ENCODE data around the gene SPTBN4.
"Not testable (repeated sequence)": the region's sequence is repeated elsewhere in the genome, so short reads cannot be mapped to it uniquely, and the experiment has no call there.

SPTBN4 gene

GRCh38 chr19:40465025-40465556 lies 1.7 kb upstream of the SPTBN4 start:
- peak; percentile 80 for DNase-seq (ENCODE audit: low read depth)

DNA sequence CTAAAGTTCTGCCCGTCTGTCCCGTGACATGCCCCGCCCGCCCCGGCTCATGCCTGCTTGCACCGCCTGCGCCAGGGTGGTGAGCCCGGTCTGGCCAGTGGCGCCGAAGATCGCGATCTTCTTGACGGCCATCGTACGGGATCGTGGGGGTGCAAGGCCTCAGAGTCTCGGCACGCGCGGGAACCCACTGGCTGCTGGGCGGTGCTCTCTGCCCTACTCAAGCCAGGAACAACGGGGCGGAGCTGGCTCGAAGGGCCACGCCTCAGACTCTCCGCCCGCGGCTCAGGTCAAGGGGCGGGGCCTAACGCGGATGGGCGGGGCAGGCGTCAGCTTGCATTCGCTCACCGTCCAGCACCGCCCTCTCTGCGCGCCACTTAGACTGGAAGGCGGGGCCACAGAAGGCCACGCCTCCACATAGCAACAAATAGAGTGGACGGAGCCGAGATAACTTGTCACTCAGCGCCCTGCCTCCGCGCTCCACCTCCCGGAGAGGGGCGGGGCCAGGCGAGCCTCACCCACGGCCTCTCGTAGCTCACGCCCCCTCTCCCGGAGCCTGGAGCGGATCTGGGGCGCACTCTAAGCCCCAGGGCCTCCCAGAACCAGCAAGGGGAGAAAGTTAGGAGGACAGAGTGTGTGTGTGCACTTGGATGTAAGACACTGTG lies 1.1 kb upstream of the SPTBN4 start, which contains the start of gene BLVRB:
BLVRB (minus strand) TSS at position 189 of the 662 bp plus-strand sequence; CDS start at position 132, 57 bp downstream.
- DNase-seq (ENCODE audit: low read depth) = peak; percentile 92

DNA sequence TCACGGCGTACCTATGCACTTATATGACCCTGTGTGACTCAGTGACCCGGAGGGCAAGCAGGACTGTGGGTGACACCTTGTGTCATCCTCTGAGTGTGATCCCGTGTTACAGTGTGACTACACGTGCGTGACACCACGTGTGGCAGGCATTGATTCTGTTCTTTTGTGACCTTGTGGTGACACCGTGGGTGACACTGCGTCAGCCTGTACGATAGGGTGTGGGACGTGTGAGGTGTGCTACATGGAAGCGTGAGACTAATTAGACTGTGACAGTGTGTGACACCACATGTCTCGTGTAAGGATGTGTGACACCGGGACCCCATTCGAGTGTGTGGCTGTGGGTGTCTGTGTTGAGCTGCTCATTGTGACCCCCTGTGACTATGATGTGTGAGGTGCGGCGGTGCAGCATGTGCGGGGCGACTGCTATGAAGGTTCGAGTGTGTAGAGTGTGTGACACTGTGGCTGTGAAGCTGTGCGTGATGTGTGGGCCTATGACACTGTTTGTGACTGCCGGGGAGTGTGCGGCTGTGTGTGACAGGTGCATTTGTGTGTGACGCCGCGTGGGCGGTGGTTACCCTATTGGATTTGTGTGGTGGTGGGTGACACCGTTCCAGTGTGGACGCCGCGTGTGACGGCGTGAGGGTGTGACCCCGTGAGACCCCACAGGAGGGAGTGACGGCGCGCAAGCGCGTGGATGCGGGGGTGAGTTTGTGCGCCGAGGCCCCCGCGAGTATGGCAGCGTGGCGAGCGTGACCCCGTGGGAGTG lies 399 bp upstream of the SPTBN4 start:
- no peak for DNase-seq (ENCODE audit: low read depth)

DNA sequence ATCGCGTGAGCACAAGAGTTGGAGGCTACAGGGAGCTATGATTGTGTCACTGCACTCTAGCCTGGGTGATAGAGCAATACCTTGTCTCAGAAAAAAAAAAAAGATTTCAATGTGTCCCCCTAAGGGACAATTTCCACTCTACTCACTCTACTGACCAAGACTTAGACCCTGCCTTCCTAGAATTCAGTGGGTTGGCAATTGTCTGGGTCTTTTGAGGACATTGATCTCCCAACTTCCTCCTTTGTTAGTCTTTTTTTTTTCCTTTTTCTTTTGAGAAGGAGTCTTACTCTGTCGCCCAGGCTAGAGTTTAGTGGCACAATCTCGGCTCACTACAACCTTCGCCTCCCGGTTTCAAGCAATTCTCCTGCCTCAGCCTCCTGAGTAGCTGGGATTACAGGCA lies 2.2 kb downstream of the SPTBN4 start:
- DNase-seq (ENCODE audit: low read depth) = no peak

DNA sequence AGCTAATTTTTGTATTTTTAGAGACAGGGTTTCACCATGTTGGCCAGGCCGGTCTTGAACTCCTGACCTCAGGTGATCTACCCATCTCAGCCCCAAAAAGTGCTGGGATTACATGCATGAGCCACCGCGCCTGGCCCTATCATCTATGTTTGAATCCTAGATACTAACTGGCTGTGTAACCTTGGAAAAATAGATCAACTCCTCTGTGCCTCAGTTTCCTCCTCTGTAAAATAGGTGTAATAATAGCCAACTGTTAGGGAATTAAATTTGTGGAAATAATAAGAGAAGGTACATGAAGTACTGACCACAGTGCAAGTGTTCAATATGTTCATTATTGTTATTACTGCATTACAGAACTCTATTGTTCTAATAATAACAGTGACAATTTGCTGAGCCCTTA lies 4.3 kb downstream of the SPTBN4 start:
- no peak for DNase-seq (ENCODE audit: low read depth)

DNA sequence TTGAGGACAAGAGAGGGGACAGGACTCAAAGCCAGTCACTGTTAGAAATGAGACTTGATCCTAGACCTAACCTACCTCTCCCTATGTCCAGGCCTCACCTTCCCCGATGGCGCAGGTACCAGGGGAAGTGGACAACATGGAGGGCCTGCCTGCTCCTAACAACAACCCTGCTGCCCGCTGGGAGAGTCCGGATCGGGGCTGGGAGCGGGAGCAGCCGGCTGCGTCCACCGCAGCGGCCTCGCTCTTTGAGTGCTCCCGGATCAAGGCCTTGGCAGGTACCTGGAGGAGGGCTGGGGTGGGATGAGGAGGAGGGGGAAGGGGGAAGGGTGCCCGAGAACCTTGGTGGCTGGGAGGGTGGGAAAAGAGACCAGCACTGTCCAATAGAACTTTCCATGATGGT lies 5.7 kb downstream of the SPTBN4 start:
- no peak for DNase-seq (ENCODE audit: low read depth)

DNA sequence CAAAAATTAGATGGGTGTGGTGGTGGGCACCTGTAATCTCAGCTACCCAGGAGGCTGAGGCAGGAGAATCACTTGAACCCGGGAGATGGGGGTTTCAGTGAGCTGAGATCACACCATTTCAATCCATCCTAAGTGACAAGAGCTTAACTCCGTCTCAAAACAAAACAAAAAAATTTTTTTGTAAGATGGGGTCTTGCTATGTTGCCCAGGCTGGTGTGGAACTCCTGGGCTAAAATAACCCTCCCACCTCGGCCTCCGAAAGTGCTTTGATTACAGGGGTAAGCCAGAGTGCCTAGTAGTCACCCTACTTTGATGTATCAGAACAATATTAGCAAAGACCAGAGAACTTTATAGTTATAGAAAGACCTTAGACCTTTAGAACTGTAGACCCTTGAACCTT lies 7.9 kb downstream of the SPTBN4 start:
- DNase-seq (ENCODE audit: low read depth) = no peak

GRCh38 chr19:40475878-40476644 lies 9.3 kb downstream of the SPTBN4 start:
- DNase-seq (ENCODE audit: low read depth) = not testable (repeated sequence)

DNA sequence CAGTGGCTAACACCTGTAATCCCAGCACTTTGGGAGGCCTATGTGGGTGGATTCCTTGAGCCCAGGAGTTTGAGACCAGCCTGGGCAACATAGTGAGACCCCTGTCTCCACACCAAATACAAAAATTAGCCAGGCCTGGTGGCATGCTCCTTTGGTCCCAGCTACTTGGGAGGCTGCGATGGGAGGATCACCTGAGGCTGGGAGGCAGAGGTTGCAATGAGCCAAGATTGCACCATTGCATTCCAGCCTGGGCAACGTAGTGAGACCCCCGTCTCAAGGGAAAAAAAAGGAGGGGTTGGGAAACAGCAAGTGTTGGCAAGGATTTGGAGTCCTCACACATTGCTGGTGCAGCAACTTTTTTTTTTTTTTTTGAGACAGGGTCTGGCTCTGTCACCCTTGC lies 19.2 kb downstream of the SPTBN4 start:
- DNase-seq (ENCODE audit: low read depth) = no peak

GRCh38 chr19:40489882-40490230 lies 23.1 kb downstream of the SPTBN4 start:
- no peak for DNase-seq (ENCODE audit: low read depth)

DNA sequence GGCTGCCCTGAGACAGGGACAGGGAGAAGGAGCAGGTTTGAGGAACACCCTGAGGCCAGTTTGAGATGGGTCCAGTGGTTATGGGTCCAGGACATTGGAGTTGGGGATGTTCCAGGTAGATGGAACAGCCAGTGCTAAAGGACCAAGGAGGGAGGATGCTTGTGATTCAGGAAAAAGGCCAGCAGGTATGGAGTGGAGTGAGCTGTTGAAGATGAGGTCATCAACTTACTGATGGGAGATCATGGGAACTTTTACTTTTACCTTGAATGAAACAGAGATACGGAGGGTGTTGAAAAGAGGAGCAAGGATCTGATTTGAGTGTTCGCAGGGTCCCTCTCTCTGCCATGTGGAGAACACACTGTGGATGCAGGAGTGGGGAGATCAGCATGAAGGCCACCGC lies 25.5 kb downstream of the SPTBN4 start:
- no peak for DNase-seq (ENCODE audit: low read depth)

GRCh38 chr19:40493778-40494177 lies 27.0 kb downstream of the SPTBN4 start:
- no peak for DNase-seq (ENCODE audit: low read depth)

DNA sequence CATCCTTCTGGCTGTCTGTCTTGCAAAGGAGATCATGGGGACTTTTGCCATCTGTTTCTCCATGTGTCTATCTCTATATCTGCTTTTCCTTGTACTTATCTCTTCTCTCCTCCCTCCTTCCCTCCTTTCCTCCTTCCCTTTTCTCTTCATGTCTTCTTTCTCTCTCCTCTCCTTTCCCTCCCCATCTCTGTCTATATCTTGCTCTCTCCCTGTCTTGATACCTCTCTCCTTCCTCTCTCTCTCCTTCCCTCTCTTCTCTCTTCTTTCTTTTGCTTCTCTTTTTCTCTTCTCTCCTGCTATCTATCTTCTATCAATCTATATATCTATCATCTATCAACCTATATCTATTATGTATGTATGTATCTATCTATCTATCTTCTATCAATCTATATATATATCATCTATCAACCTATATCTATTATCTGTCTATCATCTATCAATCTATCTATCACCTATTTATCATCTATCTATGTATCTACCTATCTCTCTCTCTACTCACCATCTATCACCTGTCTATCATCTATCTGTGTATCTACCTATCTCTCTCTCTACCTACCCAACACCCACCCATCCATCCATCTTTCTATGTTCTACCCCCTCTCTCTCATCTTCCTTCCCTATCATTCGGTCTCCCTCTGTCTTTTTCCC lies 27.5 kb downstream of the SPTBN4 start:
- DNase-seq (ENCODE audit: low read depth) = no peak

DNA sequence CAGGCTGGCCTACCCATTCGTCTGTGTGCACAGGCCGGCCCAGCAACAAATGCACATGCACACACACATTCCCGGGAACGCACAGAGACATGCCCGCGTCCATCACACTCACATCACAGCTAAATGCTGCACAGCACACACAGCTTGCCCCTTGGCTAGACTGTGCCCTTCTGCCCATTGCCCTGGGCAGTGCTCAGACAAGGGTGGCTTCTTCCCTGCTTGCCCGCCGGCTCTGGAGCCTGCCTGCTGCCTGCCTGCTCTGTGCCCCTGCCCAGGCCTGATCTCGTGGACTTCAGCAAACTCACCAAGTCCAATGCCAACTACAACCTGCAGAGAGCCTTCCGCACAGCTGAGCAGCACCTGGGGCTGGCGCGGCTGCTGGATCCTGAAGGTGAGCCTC lies 30.4 kb downstream of the SPTBN4 start:
- no peak for DNase-seq (ENCODE audit: low read depth)

GRCh38 chr19:40499320-40499719 lies 32.5 kb downstream of the SPTBN4 start:
- DNase-seq (ENCODE audit: low read depth) = no peak

DNA sequence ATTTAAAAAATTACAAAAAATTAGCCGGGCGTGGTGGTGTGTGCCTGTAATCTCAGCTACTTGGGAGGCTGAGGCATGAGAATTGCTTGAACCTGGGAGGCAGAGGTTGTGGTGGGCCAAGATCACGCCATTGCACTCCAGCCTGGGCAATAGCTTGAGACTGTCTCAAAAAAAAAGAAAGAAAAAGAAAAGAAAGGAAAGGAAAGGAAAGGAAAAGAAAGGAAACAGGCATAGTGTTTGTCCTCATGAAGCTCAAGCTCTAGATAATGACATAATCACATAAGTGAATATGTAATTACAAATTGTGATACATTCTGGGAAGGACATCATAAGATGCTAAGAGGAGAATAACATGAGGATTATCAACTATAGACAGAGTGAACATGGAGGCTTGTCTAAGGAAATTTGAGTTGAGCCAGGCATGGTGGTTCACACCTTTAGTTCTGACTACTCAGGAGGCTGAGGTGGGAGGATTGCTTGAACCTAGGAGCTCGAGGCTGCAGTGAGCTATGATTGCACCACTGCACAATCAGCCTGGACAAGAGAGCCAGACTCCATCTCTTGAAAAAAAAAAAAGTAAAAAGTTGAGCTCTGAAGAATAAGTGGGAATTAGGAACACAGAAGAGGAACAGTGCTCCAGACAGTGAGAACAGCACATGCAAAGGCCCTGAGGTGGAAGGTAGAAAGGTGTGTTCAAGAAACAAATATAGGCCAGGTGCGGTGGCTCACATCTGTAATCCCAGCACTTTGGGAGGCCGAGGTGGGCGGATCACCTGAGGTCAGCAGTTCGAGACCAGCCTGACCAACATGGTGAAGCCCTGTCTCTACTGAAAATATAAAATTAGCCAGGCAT lies 34.1 kb downstream of the SPTBN4 start:
- DNase-seq (ENCODE audit: low read depth) = not testable (repeated sequence)

- DNase-seq (ENCODE audit: low read depth) = no peak
Observed at GRCh38 chr19:40501599-40501998, 34.8 kb downstream of the SPTBN4 start.

DNA sequence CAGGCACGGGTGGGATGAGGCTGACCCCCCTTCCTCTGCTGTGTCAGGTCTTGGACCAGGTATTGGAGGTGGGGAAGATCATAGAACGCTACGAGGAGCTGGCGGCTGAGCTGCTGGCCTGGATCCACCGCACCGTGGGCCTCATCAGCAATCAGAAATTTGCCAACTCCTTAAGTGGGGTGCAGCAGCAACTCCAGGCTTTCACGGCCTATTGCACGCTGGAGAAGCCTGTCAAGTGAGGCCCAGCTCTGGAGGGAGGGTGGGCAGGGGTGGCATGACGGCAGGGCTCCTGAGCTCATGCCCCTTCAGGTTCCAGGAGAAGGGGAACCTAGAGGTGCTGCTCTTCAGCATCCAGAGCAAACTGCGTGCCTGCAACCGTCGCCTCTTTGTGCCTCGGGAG lies 35.3 kb downstream of the SPTBN4 start:
- no peak for DNase-seq (ENCODE audit: low read depth)

DNA sequence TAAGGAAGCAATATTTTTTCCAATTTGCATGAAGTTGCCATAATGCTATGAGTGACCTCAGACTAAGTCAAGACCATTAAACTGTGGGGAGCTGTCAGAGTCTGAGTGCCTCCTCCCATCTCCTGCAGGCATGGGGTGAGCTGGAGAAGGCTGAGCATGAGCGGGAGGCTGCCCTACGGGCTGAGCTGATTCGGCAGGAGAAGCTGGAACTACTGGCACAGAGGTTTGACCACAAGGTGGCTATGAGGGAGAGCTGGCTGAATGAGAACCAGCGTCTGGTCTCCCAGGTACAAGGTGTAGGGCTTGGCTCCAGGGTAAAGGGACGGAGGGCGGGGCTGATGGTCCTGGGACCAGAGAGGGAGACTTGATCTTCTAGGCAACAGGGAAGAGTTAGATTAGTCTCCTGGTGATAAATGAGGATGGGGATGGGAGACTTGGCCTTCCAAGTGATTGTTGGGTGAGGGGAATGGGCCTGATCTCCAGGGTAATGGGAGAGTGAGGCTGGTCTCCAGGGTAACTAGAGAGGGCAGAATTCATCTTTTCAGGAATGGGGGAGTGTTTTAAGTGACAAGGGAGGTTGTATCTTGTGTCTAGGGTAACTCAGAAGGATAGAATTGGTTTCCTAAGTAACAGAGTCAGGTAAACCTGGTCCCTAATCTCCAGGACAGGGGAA lies 36.0 kb downstream of the SPTBN4 start:
- DNase-seq (ENCODE audit: low read depth) = no peak

DNA sequence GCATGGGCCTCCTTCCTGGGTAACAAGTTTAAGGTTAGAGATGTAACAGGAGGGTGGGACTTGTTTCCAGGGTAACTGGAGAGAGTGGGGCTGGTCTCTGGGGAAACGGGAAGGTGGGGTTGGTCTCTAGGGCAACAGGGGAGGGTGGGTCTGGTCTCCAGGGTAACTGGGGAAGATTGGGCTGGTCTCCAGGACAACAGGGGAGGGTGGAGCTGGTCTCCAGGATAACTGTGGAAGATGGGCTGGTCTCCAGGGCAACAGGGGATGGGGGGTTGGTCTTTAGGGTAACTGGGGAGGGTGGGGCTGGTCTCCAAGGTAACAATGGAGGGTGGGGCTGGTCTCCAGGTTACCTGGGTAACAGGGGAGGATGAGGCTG lies 36.5 kb downstream of the SPTBN4 start:
- DNase-seq (ENCODE audit: low read depth) = no peak

DNA sequence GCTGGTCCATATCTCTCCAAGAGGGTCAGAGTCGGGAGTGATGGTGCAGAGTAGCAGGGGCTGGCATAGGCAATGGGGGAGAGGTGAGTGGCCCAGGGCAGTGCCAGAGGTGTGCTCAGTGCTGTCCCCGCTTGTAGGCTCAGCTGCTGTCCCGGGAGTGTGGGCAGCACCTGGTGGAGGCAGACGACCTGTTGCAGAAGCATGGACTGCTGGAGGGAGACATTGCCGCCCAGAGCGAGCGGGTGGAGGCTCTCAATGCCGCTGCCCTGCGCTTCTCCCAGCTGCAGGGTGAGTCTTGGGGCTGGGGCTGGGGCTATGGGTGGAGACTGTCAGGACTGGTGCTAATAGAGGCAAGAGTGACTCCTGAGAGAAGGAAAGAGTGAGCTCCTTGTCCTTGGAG lies 39.3 kb downstream of the SPTBN4 start:
- DNase-seq (ENCODE audit: low read depth) = no peak
